Mucosa of descending colon (tissue), 3 donors: ENCODE results near the gene MICALL1. TPM values are rescaled to one million over a fixed set of nuclear protein-coding genes. Genes with fewer than 3 reads are reported as not detected.
A peak's percentile ranks its signal among the peaks of the same experiment; 100 is the strongest.

Experiments
- ATAC-seq: fragments of 200-7000 bp; cut with Tn5 transposase; one replicate; pipeline ENCODE4 v1.9.1; 2020; ENCODE audit warnings: mild to moderate bottlenecking, moderate library complexity
- DNase-seq, 3 donors: peaks; one replicate each; pipeline ENCODE4 v3.0.0-alpha.2; 2020
- H3K36me3 ChIP-seq: fragments of 200-600 bp; one replicate; pipeline ENCODE4 v1.8.0; 2021; ENCODE audit warnings: low read depth, mild to moderate bottlenecking
- H3K4me1 ChIP-seq: fragments of 200-600 bp; one replicate; pipeline ENCODE4 v1.8.0; 2021; ENCODE audit warnings: low read depth, mild to moderate bottlenecking
- H3K4me3 ChIP-seq: fragments of 200-600 bp; one replicate; pipeline ENCODE4 v1.8.0; 2021; ENCODE audit warnings: mild to moderate bottlenecking
- H3K9me3 ChIP-seq: fragments of 200-600 bp; one replicate; pipeline ENCODE4 v1.8.0; 2021; ENCODE audit warnings: mild to moderate bottlenecking
- intact Hi-C, 2 donors: fragments of 100-400 bp; cut with DNase I in 1 of 2; cut with micrococcal nuclease in 1 of 2; formaldehyde crosslinking; loops; one replicate each; pipeline versions ENCODE4 v1.11.0 to v1.11.1; 2022; cut with DNase I, micrococcal nuclease
- total RNA-seq, 3 donors: library from RNA; stranded (reverse); fragmentation: NEBNext Ultra II Directional in 2 of 3; extraction: Animal tissue kit (Norgen Biotek cat#: 25700) in 2 of 3; gene quantifications; one replicate each; pipeline versions ENCODE4 v1.2.1 to v1.2.4, GENCODE V29; 2021 to 2023
- TF ChIP-seq, protein P1 (sequence below): fragments of 200-600 bp; IDR thresholded peaks from one replicate; pipeline ENCODE4 v1.8.0; 2022; ENCODE audit warnings: antibody characterized with exemption, mild to moderate bottlenecking
- donor health status: DM: no; HTN: no; CAD: no; lungs with moderate emphysema.
- donor health status: DM: no; HTN: no; CAD: no.
- donor health status: DM: no; HTN: yes; CAD: no.

MICALL1 gene
- total RNA-seq, 3 donors from 2014 or later, result 26.1 to 100 (median 28.6) TPM

DNA sequence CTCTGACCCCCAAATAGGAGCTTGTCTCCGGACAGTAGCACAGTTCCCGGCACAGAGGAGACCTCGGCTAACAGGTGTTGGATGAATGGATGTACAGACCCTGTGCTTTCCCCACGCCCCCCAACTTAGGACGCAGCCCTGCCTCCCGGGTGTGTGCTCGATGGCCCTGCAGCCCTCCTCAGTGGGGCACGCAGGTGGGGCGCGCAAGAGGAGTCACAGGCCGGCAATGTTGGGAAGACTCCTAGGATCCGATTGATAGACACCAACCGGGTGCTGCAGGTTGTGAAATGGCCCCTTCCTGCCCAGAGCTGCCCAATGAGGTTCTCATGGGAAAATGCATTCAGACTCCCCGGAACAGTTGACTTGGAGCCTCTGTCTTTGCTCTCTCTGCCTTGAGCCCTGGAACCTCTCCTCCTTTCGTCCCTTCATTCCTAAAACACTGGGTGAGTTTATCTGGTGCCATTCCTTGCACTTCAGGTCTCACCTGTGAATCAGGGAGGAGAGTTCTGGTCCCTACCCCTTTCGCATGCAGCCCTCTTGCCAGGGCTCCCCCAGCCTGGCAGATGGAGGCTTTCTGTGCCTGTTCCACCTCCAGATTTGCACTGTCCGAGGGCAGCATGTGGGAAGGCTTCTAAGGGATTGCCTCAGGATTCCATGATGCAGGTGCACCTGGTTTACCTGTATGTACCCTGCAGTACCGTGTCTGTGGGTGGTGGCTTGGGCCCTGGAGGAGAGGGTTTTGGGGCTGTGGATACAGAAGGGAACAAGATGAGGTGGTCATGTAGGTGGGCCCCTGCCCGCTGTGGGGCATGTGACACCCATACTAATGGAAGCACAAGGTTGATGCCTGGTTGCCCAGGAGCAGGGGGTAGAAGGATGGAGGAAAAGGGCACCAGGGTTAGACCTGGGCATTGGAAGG is 1.2 kb downstream of the MICALL1 start:
- Histone ChIP-seq H3K4me3 (peak overlapping the region; percentile 67), H3K4me1 (peaks cover 4% of the 10 kb centered on the region), H3K36me3 (no peaks in the 10 kb centered on the region), H3K9me3 (no peaks in the 10 kb centered on the region)
- TF ChIP-seq, protein P1, sequence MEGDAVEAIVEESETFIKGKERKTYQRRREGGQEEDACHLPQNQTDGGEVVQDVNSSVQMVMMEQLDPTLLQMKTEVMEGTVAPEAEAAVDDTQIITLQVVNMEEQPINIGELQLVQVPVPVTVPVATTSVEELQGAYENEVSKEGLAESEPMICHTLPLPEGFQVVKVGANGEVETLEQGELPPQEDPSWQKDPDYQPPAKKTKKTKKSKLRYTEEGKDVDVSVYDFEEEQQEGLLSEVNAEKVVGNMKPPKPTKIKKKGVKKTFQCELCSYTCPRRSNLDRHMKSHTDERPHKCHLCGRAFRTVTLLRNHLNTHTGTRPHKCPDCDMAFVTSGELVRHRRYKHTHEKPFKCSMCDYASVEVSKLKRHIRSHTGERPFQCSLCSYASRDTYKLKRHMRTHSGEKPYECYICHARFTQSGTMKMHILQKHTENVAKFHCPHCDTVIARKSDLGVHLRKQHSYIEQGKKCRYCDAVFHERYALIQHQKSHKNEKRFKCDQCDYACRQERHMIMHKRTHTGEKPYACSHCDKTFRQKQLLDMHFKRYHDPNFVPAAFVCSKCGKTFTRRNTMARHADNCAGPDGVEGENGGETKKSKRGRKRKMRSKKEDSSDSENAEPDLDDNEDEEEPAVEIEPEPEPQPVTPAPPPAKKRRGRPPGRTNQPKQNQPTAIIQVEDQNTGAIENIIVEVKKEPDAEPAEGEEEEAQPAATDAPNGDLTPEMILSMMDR, result no peak
- intact Hi-C loops, result no loop called here
- DNase-seq, result peak in 1 of 3 donors; percentile 39
- peak; percentile 3 for ATAC-seq

DNA sequence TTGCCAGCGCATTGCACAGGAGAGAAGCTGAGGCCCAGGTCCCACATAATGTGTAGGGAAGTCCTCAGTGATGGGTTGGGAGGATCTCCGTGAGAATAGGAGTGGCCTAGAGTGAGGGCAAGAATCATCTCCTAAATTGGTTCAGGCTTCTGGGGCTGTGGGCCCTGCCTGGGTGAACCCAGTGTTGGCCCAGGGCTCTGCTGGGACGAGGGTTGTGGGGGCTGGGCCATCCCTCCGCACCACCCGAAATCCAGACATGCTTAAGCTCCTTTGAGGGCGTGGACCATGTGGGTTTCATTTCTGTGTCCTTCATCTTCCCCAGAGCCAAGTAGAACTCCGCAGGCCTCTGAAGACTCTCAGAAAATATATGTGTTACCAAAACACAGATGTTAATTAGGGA is 3.7 kb downstream of the MICALL1 start:
- TF ChIP-seq, protein P1, result no peak
- Histone ChIP-seq H3K4me1 (peaks cover 4% of the 10 kb centered on the region), H3K36me3 (no peaks in the 10 kb centered on the region), H3K9me3 (no peaks in the 10 kb centered on the region), H3K4me3 (no peak overlapping the region)
- ATAC-seq (no peak), DNase-seq (no peak)
- intact Hi-C loops, result no loop called here

DNA sequence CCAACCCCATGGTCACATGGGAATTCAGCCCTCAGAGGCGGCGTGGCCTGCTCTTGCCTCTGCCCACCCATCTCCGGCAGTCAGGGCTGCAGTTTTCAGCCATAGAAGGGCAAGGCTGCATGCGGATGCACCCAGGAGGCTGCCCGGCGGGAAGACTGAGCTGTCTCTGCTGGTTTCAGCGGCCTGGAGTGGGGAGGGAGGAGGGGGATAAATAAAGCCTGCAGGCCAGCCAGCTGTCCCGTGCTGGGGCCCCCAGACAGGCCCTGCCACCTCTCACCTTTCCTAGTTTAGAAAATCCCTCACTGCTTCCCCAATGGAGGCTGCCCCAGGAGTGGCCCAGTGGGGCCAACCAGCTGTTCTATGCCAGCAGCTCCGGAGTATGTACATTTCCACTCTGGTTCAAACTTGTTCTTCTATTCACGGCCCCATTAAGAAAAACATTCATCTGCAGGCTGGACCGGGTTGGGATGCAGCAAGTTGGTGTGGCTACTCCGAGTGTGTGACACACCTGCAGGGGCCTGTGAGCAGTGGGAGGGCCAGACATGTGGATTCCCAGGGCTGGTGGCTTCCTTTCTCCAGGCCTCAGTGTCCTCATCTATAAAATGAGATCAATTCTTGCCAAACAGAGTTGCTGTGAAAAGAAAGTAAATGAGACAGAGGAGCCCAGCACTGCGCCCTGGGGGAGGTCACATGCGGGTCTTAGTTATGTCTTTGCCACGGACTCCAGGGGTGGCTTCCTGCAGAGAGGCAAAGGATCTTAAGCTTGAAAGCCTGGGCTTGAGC is 5.0 kb downstream of the MICALL1 start:
- TF ChIP-seq, protein P1, result no peak
- DNase-seq, result no peak
- ATAC-seq, result no peak
- H3K9me3 ChIP-seq, result no peaks in the 10 kb centered on the region
- H3K36me3 ChIP-seq, result no peaks in the 10 kb centered on the region
- H3K4me3 ChIP-seq, result no peak overlapping the region
- peaks cover 4% of the 10 kb centered on the region for H3K4me1 ChIP-seq
- intact Hi-C loops, result no loop called here

DNA sequence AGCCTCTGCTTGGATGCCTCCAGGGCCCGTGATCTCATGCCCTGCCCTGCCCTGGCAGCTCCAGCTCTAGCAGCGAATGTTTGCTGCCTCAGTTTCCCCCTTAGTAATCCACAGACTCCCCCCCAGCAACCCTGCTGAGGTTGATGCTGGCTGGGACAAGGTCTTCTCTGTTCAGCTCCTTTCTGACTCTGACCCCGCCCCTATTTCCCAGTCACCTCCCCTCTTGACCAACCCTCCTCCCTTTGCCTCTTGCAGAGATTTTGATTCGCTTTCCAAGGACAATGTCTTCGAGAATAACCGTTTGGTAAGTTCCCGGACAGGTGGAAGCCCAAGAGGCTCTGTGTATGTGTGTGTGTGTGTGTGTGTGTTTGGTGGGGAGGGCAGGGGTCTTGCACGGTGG is 5.6 kb downstream of the MICALL1 start:
- ATAC-seq (no peak), DNase-seq (no peak)
- peaks cover 4% of the 10 kb centered on the region for H3K4me1 ChIP-seq
- intact Hi-C loops, result no loop called here
- TF ChIP-seq, protein P1, result no peak
- no peak overlapping the region for H3K4me3 ChIP-seq
- no peaks in the 10 kb centered on the region for H3K9me3 ChIP-seq
- H3K36me3 ChIP-seq, result no peaks in the 10 kb centered on the region

DNA sequence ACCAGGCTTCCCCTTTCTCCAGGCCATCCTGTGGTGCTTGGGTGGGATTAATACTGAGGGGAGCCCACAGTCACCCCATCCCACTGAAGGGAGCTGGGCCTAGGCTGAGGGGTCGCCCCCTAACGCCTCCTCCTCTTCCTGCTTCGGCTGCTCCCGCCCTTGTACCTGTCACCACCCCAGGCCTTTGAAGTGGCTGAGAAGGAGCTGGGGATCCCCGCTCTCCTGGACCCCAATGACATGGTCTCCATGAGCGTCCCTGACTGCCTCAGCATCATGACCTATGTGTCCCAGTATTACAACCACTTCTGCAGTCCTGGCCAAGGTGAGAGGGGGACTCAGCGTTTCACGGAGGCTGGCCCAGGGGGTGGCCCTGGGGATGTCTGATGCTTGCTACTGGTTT is 6.1 kb downstream of the MICALL1 start:
- no peak for ATAC-seq
- no peak overlapping the region for H3K4me3 ChIP-seq

More for the DNA sequence above, 6.1 kb downstream of the MICALL1 start:
- TF ChIP-seq, protein P1, result no peak
- intact Hi-C loops, result no loop called here
- H3K9me3 ChIP-seq, result no peaks in the 10 kb centered on the region
- no peak for DNase-seq
- H3K4me1 ChIP-seq, result no peaks in the 10 kb centered on the region
- no peaks in the 10 kb centered on the region for H3K36me3 ChIP-seq
